ENCODE results near the gene C19orf38.
"Not testable (repeated sequence)": the region's sequence is repeated elsewhere in the genome, so short reads cannot be mapped to it uniquely, and the experiment has no call there.

Gene C19orf38

GRCh38 chr19:10852941-10853340, 4.7 kb downstream of the C19orf38 start:
- no peak overlapping the region for H3K4me3 Mint-ChIP-seq
- H3K4me1 Mint-ChIP-seq (ENCODE audit: low read depth), result peaks cover 8% of the 10 kb centered on the region
- peaks cover 2% of the 10 kb centered on the region for H3K27me3 Mint-ChIP-seq
- no peaks in the 10 kb centered on the region for H3K36me3 Mint-ChIP-seq (ENCODE audit: low read depth)
- no peaks in the 10 kb centered on the region for H3K9me3 Mint-ChIP-seq
- no peak overlapping the region for H3K27ac Mint-ChIP-seq
- no peak for DNase-seq

GRCh38 chr19:10854350-10855089, 6.3 kb downstream of the C19orf38 start:
- no peak overlapping the region for H3K27ac Mint-ChIP-seq
- H3K9me3 Mint-ChIP-seq, result no peaks in the 10 kb centered on the region
- H3K27me3 Mint-ChIP-seq, result no peaks in the 10 kb centered on the region
- no peak overlapping the region for H3K4me3 Mint-ChIP-seq
- H3K36me3 Mint-ChIP-seq (ENCODE audit: low read depth), result no peaks in the 10 kb centered on the region
- DNase-seq, result no peak
- H3K4me1 Mint-ChIP-seq (ENCODE audit: low read depth), result peaks cover 1% of the 10 kb centered on the region

GRCh38 chr19:10855879-10856522, 7.8 kb downstream of the C19orf38 start:
- Mint-ChIP-seq H3K4me1 (ENCODE audit: low read depth) (peaks cover 1% of the 10 kb centered on the region), H3K9me3 (no peaks in the 10 kb centered on the region), H3K27ac (no peak overlapping the region), H3K27me3 (no peaks in the 10 kb centered on the region), H3K36me3 (ENCODE audit: low read depth) (no peaks in the 10 kb centered on the region), H3K4me3 (no peak overlapping the region)
- no peak for DNase-seq

- H3K9me3 Mint-ChIP-seq; H3K36me3 Mint-ChIP-seq (ENCODE audit: low read depth); DNase-seq: not testable (repeated sequence)
These were observed 8.7 kb downstream of the C19orf38 start for GRCh38 chr19:10856899-10857298.

GRCh38 chr19:10858204-10858828, 10.1 kb downstream of the C19orf38 start:
- H3K4me1 Mint-ChIP-seq (ENCODE audit: low read depth), result peaks cover 1% of the 10 kb centered on the region
- H3K27ac Mint-ChIP-seq, result no peak overlapping the region
- H3K27me3 Mint-ChIP-seq, result no peaks in the 10 kb centered on the region
- no peaks in the 10 kb centered on the region for H3K9me3 Mint-ChIP-seq
- DNase-seq, result peak; percentile 50
- no peaks in the 10 kb centered on the region for H3K36me3 Mint-ChIP-seq (ENCODE audit: low read depth)
- H3K4me3 Mint-ChIP-seq, result no peak overlapping the region

More at GRCh38 chr19:10856899-10857298, 8.7 kb downstream of the C19orf38 start:
- not testable (repeated sequence) for H3K4me3 Mint-ChIP-seq; H3K27ac Mint-ChIP-seq; H3K4me1 Mint-ChIP-seq (ENCODE audit: low read depth); H3K27me3 Mint-ChIP-seq

- DNase-seq, result peak; percentile 52
- Mint-ChIP-seq H3K27me3 (no peaks in the 10 kb centered on the region), H3K4me1 (ENCODE audit: low read depth) (peaks cover 11% of the 10 kb centered on the region), H3K9me3 (no peaks in the 10 kb centered on the region), H3K27ac (no peak overlapping the region), H3K4me3 (no peak overlapping the region), H3K36me3 (ENCODE audit: low read depth) (no peaks in the 10 kb centered on the region)
These were observed 13.0 kb downstream of the C19orf38 start for GRCh38 chr19:10861103-10861651.

GRCh38 chr19:10862561-10863106, 14.4 kb downstream of the C19orf38 start:
- no peaks in the 10 kb centered on the region for H3K9me3 Mint-ChIP-seq

GRCh38 chr19:10863107-10863717, 15.0 kb downstream of the C19orf38 start:
- Mint-ChIP-seq H3K4me3 (no peak overlapping the region), H3K27me3 (no peaks in the 10 kb centered on the region), H3K36me3 (ENCODE audit: low read depth) (no peaks in the 10 kb centered on the region), H3K9me3 (no peaks in the 10 kb centered on the region), H3K27ac (no peak overlapping the region), H3K4me1 (ENCODE audit: low read depth) (peaks cover 15% of the 10 kb centered on the region)
- no peak for DNase-seq

More at GRCh38 chr19:10862561-10863106, 14.4 kb downstream of the C19orf38 start:
- Mint-ChIP-seq H3K27ac (no peak overlapping the region), H3K36me3 (ENCODE audit: low read depth) (no peaks in the 10 kb centered on the region), H3K4me1 (ENCODE audit: low read depth) (peaks cover 11% of the 10 kb centered on the region), H3K4me3 (no peak overlapping the region), H3K27me3 (no peaks in the 10 kb centered on the region)
- no peak for DNase-seq

- DNase-seq, result peak; percentile 88
- Mint-ChIP-seq H3K36me3 (ENCODE audit: low read depth) (no peaks in the 10 kb centered on the region), H3K4me3 (no peak overlapping the region), H3K4me1 (ENCODE audit: low read depth) (peaks cover 16% of the 10 kb centered on the region), H3K9me3 (no peaks in the 10 kb centered on the region), H3K27ac (peak overlapping the region; percentile 57), H3K27me3 (no peaks in the 10 kb centered on the region)
These were observed 16.3 kb downstream of the C19orf38 start for GRCh38 chr19:10864538-10864899.

GRCh38 chr19:10866495-10866894, 18.3 kb downstream of the C19orf38 start:
- Mint-ChIP-seq H3K9me3 (no peaks in the 10 kb centered on the region), H3K4me3 (no peak overlapping the region), H3K4me1 (ENCODE audit: low read depth) (peaks cover 23% of the 10 kb centered on the region), H3K36me3 (ENCODE audit: low read depth) (no peaks in the 10 kb centered on the region), H3K27me3 (no peaks in the 10 kb centered on the region), H3K27ac (no peak overlapping the region)
- no peak for DNase-seq

- no peak overlapping the region for H3K4me3 Mint-ChIP-seq
- H3K9me3 Mint-ChIP-seq, result no peaks in the 10 kb centered on the region
- peaks cover 34% of the 10 kb centered on the region for H3K4me1 Mint-ChIP-seq (ENCODE audit: low read depth)
- no peak overlapping the region for H3K27ac Mint-ChIP-seq
- DNase-seq, result no peak
- H3K27me3 Mint-ChIP-seq, result no peaks in the 10 kb centered on the region
- peaks cover 12% of the 10 kb centered on the region for H3K36me3 Mint-ChIP-seq (ENCODE audit: low read depth)
These were observed 20.8 kb downstream of the C19orf38 start for GRCh38 chr19:10868872-10869547.

- Mint-ChIP-seq H3K4me3 (peak overlapping the region; percentile 74), H3K4me1 (ENCODE audit: low read depth) (peaks cover 27% of the 10 kb centered on the region), H3K36me3 (ENCODE audit: low read depth) (peaks cover 16% of the 10 kb centered on the region)
- not testable (repeated sequence) for H3K27me3 Mint-ChIP-seq, DNase-seq, H3K9me3 Mint-ChIP-seq, H3K27ac Mint-ChIP-seq
These were observed 21.7 kb downstream of the C19orf38 start for GRCh38 chr19:10869872-10870311.

- Mint-ChIP-seq H3K27me3 (no peaks in the 10 kb centered on the region), H3K4me1 (ENCODE audit: low read depth) (peaks cover 28% of the 10 kb centered on the region)
These were observed 22.3 kb downstream of the C19orf38 start for GRCh38 chr19:10870501-10870954.

More at GRCh38 chr19:10870501-10870954, 22.3 kb downstream of the C19orf38 start:
- no peak for DNase-seq
- H3K9me3 Mint-ChIP-seq, result no peaks in the 10 kb centered on the region
- H3K4me3 Mint-ChIP-seq, result peak overlapping the region; percentile 74
- peak overlapping the region; percentile 91 for H3K27ac Mint-ChIP-seq
- peaks cover 19% of the 10 kb centered on the region for H3K36me3 Mint-ChIP-seq (ENCODE audit: low read depth)
